ENCODE measurements around the gene ZNF135. TPM values are rescaled to one million over a fixed set of nuclear protein-coding genes. Genes with fewer than 3 reads are reported as not detected.

ZNF135 gene
- polyA plus RNA-seq, 1 of the 3 experiments (the other 2 are of a cell fraction), result 0.41 TPM

DNA sequence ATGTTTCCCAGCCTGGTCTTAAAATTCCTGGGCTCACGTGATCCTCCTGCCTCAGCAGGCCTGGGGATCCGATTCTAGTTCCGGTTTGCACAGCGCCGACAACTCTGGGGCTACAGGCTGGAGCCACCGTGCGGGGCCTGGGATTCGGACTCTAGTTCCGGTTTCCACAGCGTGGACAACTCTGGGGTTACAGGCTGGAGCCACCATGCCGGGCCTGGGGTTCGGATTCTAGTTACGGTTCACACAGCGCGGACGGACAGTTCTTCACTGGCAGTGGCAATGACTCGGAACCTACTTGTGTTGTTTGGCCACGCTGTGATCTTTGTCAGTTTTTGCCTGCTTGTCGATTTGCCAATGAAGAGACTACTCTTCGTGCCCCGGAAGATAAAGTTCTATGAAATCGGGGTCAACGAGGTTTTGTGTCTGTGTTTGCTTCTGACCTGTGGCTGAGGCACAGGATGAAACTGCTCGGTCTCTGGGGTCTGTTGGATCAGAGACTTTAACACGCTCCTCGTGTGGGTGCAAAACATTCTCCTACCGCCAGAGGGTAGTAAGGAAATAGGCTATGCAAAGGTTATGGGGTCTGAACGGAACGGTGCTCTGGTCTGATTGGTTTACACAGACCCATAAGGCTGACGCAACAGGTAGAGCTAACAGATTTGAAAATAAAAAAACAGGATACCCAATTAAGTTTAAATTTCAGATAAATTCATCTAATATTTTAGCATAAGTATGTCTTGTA, 37.4 kb upstream of the ZNF135 start:
- ChIA-PET CTCF (interaction anchor here (1.3 kb wide), 1 partner anchor 134 kb away, joined by 5 read pairs; no protein-coding TSS in a partner anchor), POLR2A (no interaction called here)
- Histone ChIP-seq H3K9me3 (no peaks in the 10 kb centered on the region), H3F3A (replicated peaks; ENCODE audit: insufficient read depth) (no peaks in the 10 kb centered on the region), H3K27me3 (ENCODE audit: insufficient read depth) (no peaks in the 10 kb centered on the region), H3K4me3 (ENCODE audit: low read depth in 2 of 2, low read length in 1 of 2) (no peak overlapping the region), H4K20me1 (ENCODE audit: insufficient read depth) (no peaks in the 10 kb centered on the region), H3K79me2 (ENCODE audit: insufficient read depth) (no peaks in the 10 kb centered on the region), H3K9ac (no peak overlapping the region), H2AFZ (ENCODE audit: low read depth) (no peak overlapping the region), H3K27ac (ENCODE audit: low read depth in 2 of 2, low read length in 1 of 2) (no peak overlapping the region), H3K9me2 (no peaks in the 10 kb centered on the region), H3K36me3 (replicated peaks in 1 of 2; ENCODE audit: control insufficient read depth in 1 of 2, insufficient read depth in 2 of 2, low read length in 1 of 2) (no peaks in the 10 kb centered on the region), H3K4me2 (no peak overlapping the region), H3K4me1 (ENCODE audit: control insufficient read depth in 1 of 2, insufficient read depth in 2 of 2, low read depth in 1 of 2, low read length in 1 of 2) (no peaks in the 10 kb centered on the region)
- TF ChIP-seq SMC3 (IDR thresholded peaks at IDR 0.05; ENCODE audit: low read depth, low read length) (peak; percentile 23; the same call in 1 of the 2 replicates), FOSL2 (IDR thresholded peaks at IDR 0.05; ENCODE audit: borderline replicate concordance, low read depth) (no peak), NRF1 (IDR thresholded peaks at IDR 0.05; ENCODE audit: low read depth, low read length) (no peak), NFIC (IDR thresholded peaks at IDR 0.05; ENCODE audit: borderline replicate concordance) (no peak), RAD21 (IDR thresholded peaks at IDR 0.05; ENCODE audit: low read length) (peak; percentile 56), RXRA (IDR thresholded peaks at IDR 0.05; ENCODE audit: borderline replicate concordance, low read depth) (no peak), CHD2 (IDR thresholded peaks at IDR 0.05; ENCODE audit: low read length, partially characterized antibody) (no peak)
- TF ChIP-seq, protein P1, sequence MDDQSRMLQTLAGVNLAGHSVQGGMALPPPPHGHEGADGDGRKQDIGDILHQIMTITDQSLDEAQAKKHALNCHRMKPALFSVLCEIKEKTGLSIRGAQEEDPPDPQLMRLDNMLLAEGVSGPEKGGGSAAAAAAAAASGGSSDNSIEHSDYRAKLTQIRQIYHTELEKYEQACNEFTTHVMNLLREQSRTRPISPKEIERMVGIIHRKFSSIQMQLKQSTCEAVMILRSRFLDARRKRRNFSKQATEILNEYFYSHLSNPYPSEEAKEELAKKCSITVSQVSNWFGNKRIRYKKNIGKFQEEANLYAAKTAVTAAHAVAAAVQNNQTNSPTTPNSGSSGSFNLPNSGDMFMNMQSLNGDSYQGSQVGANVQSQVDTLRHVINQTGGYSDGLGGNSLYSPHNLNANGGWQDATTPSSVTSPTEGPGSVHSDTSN (IDR thresholded peaks at IDR 0.05), result no peak
- TF ChIP-seq, protein P2, sequence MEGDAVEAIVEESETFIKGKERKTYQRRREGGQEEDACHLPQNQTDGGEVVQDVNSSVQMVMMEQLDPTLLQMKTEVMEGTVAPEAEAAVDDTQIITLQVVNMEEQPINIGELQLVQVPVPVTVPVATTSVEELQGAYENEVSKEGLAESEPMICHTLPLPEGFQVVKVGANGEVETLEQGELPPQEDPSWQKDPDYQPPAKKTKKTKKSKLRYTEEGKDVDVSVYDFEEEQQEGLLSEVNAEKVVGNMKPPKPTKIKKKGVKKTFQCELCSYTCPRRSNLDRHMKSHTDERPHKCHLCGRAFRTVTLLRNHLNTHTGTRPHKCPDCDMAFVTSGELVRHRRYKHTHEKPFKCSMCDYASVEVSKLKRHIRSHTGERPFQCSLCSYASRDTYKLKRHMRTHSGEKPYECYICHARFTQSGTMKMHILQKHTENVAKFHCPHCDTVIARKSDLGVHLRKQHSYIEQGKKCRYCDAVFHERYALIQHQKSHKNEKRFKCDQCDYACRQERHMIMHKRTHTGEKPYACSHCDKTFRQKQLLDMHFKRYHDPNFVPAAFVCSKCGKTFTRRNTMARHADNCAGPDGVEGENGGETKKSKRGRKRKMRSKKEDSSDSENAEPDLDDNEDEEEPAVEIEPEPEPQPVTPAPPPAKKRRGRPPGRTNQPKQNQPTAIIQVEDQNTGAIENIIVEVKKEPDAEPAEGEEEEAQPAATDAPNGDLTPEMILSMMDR (IDR thresholded peaks at IDR 0.05), result peak; percentile 38; the same call in 1 of the 2 replicates
- DNase-seq, result peak; percentile 81
- 48% methylated on average over 27 of the region's 30 CpGs for WGBS (ENCODE audit: low lambda C conversion rate)

DNA sequence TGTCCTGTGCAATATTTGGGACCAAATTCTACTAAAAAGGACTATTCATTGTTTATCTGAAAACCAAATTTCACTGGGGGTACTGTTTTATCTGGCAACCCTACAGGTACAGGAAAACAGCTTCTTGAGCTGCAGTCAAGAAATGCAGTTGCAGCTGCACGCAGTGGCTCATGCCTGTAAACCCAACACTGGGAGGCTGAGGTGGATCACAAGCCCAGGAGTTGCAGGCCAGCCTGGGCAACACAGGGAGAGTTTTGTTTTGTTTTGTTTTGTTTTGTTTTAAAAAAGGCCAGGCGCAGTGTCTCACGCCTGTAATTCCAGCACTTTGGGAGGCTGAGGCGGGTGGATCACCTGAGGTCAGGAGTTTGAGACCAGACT, 36.8 kb upstream of the ZNF135 start:
- H3K4me2 ChIP-seq, result no peak overlapping the region
- no peaks in the 10 kb centered on the region for H3K9me3 ChIP-seq
- no peak overlapping the region for H3K9ac ChIP-seq
- H3K27ac ChIP-seq (ENCODE audit: low read depth in 2 of 2, low read length in 1 of 2), result no peak overlapping the region
- no peaks in the 10 kb centered on the region for H3K9me2 ChIP-seq
- H3K27me3 ChIP-seq (ENCODE audit: insufficient read depth), result no peaks in the 10 kb centered on the region
- H3K79me2 ChIP-seq (ENCODE audit: insufficient read depth), result no peaks in the 10 kb centered on the region
- no peaks in the 10 kb centered on the region for H3F3A ChIP-seq (replicated peaks; ENCODE audit: insufficient read depth)
- TF ChIP-seq MEF2A (IDR thresholded peaks at IDR 0.05; ENCODE audit: borderline replicate concordance, low read depth) (no peak), ELF1 (IDR thresholded peaks at IDR 0.05) (no peak), TAF1 (IDR thresholded peaks at IDR 0.05; ENCODE audit: borderline replicate concordance, low read depth, low read length) (no peak), NFIC (IDR thresholded peaks at IDR 0.05; ENCODE audit: borderline replicate concordance) (no peak), GABPA (IDR thresholded peaks at IDR 0.05; ENCODE audit: low read depth) (no peak), POLR2AphosphoS5 (IDR thresholded peaks at IDR 0.05; ENCODE audit: low read depth, low read length) (no peak)
- TF ChIP-seq, protein P3, sequence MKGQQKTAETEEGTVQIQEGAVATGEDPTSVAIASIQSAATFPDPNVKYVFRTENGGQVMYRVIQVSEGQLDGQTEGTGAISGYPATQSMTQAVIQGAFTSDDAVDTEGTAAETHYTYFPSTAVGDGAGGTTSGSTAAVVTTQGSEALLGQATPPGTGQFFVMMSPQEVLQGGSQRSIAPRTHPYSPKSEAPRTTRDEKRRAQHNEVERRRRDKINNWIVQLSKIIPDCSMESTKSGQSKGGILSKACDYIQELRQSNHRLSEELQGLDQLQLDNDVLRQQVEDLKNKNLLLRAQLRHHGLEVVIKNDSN (IDR thresholded peaks at IDR 0.05; ENCODE audit: borderline replicate concordance, low read depth), result no peak
- TF ChIP-seq, protein P4, sequence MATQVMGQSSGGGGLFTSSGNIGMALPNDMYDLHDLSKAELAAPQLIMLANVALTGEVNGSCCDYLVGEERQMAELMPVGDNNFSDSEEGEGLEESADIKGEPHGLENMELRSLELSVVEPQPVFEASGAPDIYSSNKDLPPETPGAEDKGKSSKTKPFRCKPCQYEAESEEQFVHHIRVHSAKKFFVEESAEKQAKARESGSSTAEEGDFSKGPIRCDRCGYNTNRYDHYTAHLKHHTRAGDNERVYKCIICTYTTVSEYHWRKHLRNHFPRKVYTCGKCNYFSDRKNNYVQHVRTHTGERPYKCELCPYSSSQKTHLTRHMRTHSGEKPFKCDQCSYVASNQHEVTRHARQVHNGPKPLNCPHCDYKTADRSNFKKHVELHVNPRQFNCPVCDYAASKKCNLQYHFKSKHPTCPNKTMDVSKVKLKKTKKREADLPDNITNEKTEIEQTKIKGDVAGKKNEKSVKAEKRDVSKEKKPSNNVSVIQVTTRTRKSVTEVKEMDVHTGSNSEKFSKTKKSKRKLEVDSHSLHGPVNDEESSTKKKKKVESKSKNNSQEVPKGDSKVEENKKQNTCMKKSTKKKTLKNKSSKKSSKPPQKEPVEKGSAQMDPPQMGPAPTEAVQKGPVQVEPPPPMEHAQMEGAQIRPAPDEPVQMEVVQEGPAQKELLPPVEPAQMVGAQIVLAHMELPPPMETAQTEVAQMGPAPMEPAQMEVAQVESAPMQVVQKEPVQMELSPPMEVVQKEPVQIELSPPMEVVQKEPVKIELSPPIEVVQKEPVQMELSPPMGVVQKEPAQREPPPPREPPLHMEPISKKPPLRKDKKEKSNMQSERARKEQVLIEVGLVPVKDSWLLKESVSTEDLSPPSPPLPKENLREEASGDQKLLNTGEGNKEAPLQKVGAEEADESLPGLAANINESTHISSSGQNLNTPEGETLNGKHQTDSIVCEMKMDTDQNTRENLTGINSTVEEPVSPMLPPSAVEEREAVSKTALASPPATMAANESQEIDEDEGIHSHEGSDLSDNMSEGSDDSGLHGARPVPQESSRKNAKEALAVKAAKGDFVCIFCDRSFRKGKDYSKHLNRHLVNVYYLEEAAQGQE (IDR thresholded peaks at IDR 0.05; ENCODE audit: low read depth, low read length), result no peak
- H3K36me3 ChIP-seq (replicated peaks in 1 of 2; ENCODE audit: control insufficient read depth in 1 of 2, insufficient read depth in 2 of 2, low read length in 1 of 2), result no peaks in the 10 kb centered on the region
- no peaks in the 10 kb centered on the region for H3K4me1 ChIP-seq (ENCODE audit: control insufficient read depth in 1 of 2, insufficient read depth in 2 of 2, low read depth in 1 of 2, low read length in 1 of 2)
- no peak overlapping the region for H2AFZ ChIP-seq (ENCODE audit: low read depth)
- POLR2A ChIA-PET, result no interaction called here
- no peak overlapping the region for H3K4me3 ChIP-seq (ENCODE audit: low read depth in 2 of 2, low read length in 1 of 2)
- CTCF ChIA-PET, result interaction anchor here (1.3 kb wide), 1 partner anchor 133 kb away, joined by 5 read pairs; no protein-coding TSS in a partner anchor
- WGBS (ENCODE audit: low lambda C conversion rate), result 28% methylated on average over 4 of the region's 4 CpGs
- no peak for DNase-seq
- no peaks in the 10 kb centered on the region for H4K20me1 ChIP-seq (ENCODE audit: insufficient read depth)

All from SK-N-SH (cell line).